Epithelial cell of proximal tubule (primary cell): ENCODE data around the gene C1orf74. TPM values are rescaled to one million over a fixed set of nuclear protein-coding genes. Genes with fewer than 3 reads are reported as not detected.

Experiments used
- DNase-seq: peaks from one replicate; pipeline ENCODE4 v3.0.0-alpha.2; 2011; ENCODE audit warnings: low read depth
- H3K4me3 ChIP-seq: 2 replicates; pipeline ENCODE4 v1.5.1; 2011; ENCODE audit warnings: low read depth, mild to moderate bottlenecking, low read length
- total RNA-seq: library from RNA; depleted of rRNA; stranded (reverse); fragments of >200 nt; gene quantifications from 2 replicates; pipeline ENCODE4 v1.2.3, GENCODE V29; 2015
- TF ChIP-seq, protein P1 (sequence below): conservative IDR thresholded peaks from 2 replicates; pipeline ENCODE4 v1.5.1; 2012; ENCODE audit warnings: low read depth, mild to moderate bottlenecking, low read length

C1orf74 gene
- total RNA-seq, 1 donor from 2014 or later = 4.4 TPM

GRCh38 chr1:209805875-209806760, 21.8 kb upstream of the C1orf74 start, which contains the start of gene IRF6:
TSS of gene IRF6 (minus strand) at chr1:209806142. CDS start at chr1:209801413, 4,729 bp downstream.
- DNase-seq = no peak
- TF ChIP-seq, protein P1, sequence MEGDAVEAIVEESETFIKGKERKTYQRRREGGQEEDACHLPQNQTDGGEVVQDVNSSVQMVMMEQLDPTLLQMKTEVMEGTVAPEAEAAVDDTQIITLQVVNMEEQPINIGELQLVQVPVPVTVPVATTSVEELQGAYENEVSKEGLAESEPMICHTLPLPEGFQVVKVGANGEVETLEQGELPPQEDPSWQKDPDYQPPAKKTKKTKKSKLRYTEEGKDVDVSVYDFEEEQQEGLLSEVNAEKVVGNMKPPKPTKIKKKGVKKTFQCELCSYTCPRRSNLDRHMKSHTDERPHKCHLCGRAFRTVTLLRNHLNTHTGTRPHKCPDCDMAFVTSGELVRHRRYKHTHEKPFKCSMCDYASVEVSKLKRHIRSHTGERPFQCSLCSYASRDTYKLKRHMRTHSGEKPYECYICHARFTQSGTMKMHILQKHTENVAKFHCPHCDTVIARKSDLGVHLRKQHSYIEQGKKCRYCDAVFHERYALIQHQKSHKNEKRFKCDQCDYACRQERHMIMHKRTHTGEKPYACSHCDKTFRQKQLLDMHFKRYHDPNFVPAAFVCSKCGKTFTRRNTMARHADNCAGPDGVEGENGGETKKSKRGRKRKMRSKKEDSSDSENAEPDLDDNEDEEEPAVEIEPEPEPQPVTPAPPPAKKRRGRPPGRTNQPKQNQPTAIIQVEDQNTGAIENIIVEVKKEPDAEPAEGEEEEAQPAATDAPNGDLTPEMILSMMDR = no peak
- peak within 1 kb of the TSS; percentile 95 for H3K4me3 ChIP-seq

DNA sequence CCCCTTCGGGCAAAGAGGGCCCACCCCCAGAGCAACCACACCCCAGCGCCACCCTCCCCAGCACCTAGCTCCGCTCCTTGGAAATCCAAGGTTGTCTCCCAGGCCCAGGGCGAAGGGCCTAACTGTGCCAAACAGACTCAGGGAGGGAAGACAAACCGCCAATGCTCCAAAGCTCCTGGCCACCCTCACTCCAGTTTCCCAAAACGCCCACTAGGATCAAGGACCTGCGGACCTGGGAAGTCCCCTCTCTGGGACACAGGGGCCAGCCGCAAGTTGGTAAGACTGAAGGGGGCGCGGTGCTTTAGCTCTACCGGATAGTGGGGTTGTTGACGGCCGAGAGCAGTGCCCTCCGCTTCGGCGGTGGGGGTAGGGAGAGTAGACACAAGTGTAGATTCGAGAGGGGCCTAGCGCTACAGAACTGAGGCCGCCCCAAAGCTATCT, 21.0 kb upstream of the C1orf74 start:
- TF ChIP-seq, protein P1 = no peak
- DNase-seq = no peak

GRCh38 chr1:209803568-209803967, 19.2 kb upstream of the C1orf74 start:
- TF ChIP-seq, protein P1 = no peak
- H3K4me3 ChIP-seq = no peak overlapping the region
- no peak for DNase-seq

More for the DNA sequence above, 21.0 kb upstream of the C1orf74 start:
- H3K4me3 ChIP-seq = peak overlapping the region; percentile 95

- TF ChIP-seq, protein P1 = no peak
- no peak overlapping the region for H3K4me3 ChIP-seq
- DNase-seq = no peak
Observed at GRCh38 chr1:209802780-209803152, 18.4 kb upstream of the C1orf74 start.

DNA sequence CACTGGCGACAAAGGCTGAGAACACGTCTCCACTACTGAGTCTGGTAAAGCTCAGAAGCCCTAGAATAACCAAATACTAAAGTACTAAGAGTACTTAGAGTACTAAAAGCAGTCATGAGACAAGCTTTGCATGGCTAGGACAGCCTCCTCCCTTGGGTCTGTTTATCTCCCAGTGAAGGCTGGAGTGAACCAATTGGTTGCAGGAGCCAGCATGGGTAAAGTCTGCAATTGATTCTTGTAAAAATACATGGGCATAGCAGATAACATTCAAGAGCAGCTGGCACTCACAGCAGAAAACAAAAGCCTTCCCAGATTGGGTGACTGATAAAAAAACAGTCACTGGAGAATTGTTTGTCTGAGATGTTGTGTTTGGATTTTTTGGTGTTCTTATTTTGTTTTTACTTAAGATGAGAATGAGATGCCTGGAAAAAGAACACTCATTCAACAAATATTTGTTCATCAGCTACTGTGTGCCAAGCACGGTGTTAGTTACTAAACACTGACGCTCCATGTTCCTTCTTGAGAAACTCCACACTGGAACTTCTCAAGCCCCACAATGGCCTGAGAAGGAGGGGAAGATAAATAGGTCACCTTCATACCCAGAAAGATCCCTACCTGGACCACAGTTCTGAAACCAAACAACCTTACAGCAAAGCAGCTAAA, 17.9 kb upstream of the C1orf74 start:
- H3K4me3 ChIP-seq = no peak overlapping the region
- TF ChIP-seq, protein P1 = no peak
- no peak for DNase-seq

- DNase-seq = no peak
- H3K4me3 ChIP-seq = no peak overlapping the region
- TF ChIP-seq, protein P1 = no peak
Observed at GRCh38 chr1:209800984-209801834, 16.9 kb upstream of the C1orf74 start.
